OCI-M1 (cell line): ENCODE measurements around the gene RPS6KB2.
A peak's percentile ranks its signal among the peaks of the same experiment; 100 is the strongest.
"Not testable (repeated sequence)": the region's sequence is repeated elsewhere in the genome, so short reads cannot be mapped to it uniquely, and the experiment has no call there.

Experiments used
- DNase-seq: peaks from one replicate; lab custom pipeline; 2025; lab: John Stamatoyannopoulos, UW

RPS6KB2 gene

GRCh38 chr11:67410984-67411784 is 17.1 kb upstream of the RPS6KB2 start:
- DNase-seq = no peak

- no peak for DNase-seq
These were observed 16.5 kb upstream of the RPS6KB2 start for GRCh38 chr11:67411785-67412152.

GRCh38 chr11:67412495-67413179 is 15.7 kb upstream of the RPS6KB2 start:
- no peak for DNase-seq

GRCh38 chr11:67413266-67413849 is 14.9 kb upstream of the RPS6KB2 start:
- no peak for DNase-seq

- DNase-seq = no peak
These were observed 12.6 kb upstream of the RPS6KB2 start, which contains the start of gene CARNS1 for GRCh38 chr11:67415501-67416304. Gene CARNS1 (plus strand): TSS chr11:67415678. CDS start chr11:67416200, 522 bp downstream.

- DNase-seq = no peak
These were observed 11.6 kb upstream of the RPS6KB2 start for GRCh38 chr11:67416416-67417335.

GRCh38 chr11:67417425-67417824 is 10.9 kb upstream of the RPS6KB2 start:
- DNase-seq = no peak

- no peak for DNase-seq
These were observed 9.6 kb upstream of the RPS6KB2 start for GRCh38 chr11:67418476-67419281.

- no peak for DNase-seq
These were observed 8.8 kb upstream of the RPS6KB2 start for GRCh38 chr11:67419325-67420049.

GRCh38 chr11:67420147-67420645 is 8.1 kb upstream of the RPS6KB2 start:
- DNase-seq = no peak

GRCh38 chr11:67420646-67421429 is 7.5 kb upstream of the RPS6KB2 start:
- peak; percentile 93 for DNase-seq

- no peak for DNase-seq
These were observed 6.8 kb upstream of the RPS6KB2 start for GRCh38 chr11:67421430-67422031.

- DNase-seq = no peak
These were observed 5.4 kb upstream of the RPS6KB2 start for GRCh38 chr11:67422891-67423290.

GRCh38 chr11:67423466-67423865 is 4.8 kb upstream of the RPS6KB2 start:
- DNase-seq = no peak

- no peak for DNase-seq
These were observed 4.2 kb upstream of the RPS6KB2 start for GRCh38 chr11:67423891-67424613.

GRCh38 chr11:67427364-67427859 is 882 bp upstream of the RPS6KB2 start:
- DNase-seq = not testable (repeated sequence)

- no peak for DNase-seq
These were observed 859 bp downstream of the RPS6KB2 start for GRCh38 chr11:67429038-67429668.
